Skeletal muscle cell (primary cell): ENCODE data around the gene EPHB2.

ENCODE experiments used
- DNase-seq: peaks from one replicate; pipeline ENCODE4 v3.0.0-alpha.2; 2010; ENCODE audit warnings: low read depth
- H3K4me3 ChIP-seq: 2 replicates; pipeline ENCODE4 v1.5.1; 2011; ENCODE audit warnings: low read depth, mild to moderate bottlenecking, control low read depth, low read length, moderate library complexity

EPHB2 gene

DNA sequence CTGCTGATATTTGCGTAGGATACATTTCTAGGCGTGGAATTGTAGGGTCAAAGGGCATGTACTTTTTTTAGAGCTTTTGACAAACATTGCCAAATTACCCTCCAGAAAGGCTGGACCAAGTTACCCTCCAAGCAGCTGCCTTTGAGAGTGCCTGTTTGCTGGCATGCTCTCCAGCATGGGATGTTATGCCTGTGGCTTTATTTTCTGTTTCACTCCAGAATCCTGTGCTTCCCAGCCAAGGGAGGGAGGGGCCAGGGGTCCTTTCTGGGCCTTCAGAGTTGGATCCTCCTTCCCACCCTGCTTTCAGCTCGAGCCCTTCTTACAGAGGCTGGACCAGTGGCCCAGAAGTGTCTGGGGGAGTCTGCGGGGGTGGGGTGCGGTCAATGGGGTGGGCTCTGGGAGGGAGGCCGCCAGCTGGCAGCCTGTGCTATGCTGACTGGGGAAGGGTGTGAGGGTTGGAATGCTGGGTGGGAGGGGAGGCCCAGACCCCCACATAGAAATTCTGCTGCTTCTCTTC is 81.2 kb downstream of the EPHB2 start:
- H3K4me3 ChIP-seq: no peak overlapping the region
- DNase-seq: no peak

- no peak for DNase-seq
- no peak overlapping the region for H3K4me3 ChIP-seq
Observed at GRCh38 chr1:22792396-22793160, 81.9 kb downstream of the EPHB2 start.

DNA sequence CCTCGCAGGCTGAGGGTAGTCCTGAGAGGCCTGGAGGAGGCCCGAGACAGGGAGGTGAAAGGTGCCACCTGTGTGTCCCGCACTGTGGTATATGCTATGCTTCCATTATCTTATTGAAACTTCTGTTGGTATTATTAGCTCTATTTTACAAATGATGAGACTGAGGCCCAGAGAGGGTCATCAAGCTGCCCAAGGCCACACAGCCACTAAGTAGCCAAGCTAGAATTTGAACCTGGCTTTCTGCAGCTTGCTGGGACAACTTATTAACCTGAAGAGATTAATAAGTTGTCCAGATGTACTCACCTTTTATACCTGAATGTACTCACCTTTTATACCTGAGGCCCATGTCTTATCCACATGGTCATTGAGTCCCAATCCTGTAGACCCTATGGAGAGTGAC is 83.0 kb downstream of the EPHB2 start:
- no peak overlapping the region for H3K4me3 ChIP-seq
- no peak for DNase-seq

DNA sequence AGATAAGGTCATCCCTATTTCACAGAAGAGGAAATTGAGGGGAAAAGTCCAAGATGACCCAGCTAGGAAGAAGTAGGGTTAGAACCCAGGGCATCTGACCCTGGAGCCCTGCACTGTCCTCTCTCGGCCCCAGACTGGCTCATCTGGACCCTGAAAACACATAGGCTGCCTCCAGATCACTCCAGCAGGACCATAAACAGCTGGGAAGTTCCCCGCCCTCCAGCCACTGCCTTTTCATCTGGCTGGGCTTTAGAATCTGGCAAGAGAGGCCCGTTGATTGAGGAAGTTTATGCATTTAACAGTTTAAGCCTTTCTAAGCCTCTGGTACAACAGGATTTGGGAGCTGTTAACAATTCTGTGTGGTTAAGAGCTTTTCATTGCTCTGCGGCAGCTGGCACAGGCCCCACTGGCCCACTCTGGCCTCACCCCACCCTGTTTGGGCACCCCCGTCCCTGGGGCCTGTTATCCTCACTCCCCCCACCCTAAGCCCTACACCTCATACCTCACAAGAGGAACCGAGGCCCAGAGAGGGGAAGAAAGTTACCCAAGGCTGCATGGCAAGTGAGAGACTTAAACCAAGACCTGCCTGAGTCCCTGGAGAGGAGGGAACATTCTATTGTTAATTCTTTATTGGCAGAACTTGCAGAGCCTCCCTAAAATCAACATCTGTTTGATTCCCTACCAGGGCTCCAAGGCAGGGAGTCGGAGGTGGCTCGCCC is 84.2 kb downstream of the EPHB2 start:
- no peak for DNase-seq
- no peak overlapping the region for H3K4me3 ChIP-seq

DNA sequence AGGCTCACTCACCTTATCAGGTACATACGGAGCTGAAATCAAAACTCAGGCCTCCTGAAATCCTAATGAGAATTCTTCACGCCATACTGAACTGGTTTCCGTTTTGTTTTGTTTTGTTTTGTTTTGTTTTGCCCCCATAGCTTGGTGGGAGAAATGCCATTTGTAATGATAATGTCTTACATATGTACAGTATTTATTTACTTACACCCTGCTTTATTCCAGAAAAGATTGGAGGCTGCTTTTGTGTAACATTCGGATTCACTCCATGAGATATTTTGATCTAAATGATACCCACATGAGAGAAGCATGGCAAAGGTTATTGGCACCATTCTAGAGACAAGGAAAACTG is 84.7 kb downstream of the EPHB2 start:
- H3K4me3 ChIP-seq: no peak overlapping the region
- DNase-seq: no peak

DNA sequence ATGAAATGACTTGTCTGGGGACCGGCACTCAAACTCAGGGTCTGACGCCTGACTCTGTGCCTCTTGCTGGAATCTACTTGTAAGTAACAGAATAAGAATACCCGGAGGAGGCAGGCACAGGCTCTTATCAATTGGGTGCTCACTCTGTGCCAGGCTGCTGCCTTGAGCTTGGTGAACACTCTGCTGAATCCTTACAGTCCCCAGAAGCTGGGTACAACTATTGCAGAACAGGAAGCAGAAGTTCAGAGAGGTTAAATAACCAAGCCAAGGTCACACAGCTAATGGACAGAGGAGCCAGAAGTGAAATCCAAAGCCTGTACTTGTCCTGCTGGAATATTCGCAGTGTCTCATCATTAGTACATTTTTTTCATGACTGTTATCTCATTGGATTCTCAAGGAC is 86.0 kb downstream of the EPHB2 start:
- no peak overlapping the region for H3K4me3 ChIP-seq
- DNase-seq: no peak

GRCh38 chr1:22798083-22798482 is 87.4 kb downstream of the EPHB2 start:
- DNase-seq: no peak
- no peak overlapping the region for H3K4me3 ChIP-seq

DNA sequence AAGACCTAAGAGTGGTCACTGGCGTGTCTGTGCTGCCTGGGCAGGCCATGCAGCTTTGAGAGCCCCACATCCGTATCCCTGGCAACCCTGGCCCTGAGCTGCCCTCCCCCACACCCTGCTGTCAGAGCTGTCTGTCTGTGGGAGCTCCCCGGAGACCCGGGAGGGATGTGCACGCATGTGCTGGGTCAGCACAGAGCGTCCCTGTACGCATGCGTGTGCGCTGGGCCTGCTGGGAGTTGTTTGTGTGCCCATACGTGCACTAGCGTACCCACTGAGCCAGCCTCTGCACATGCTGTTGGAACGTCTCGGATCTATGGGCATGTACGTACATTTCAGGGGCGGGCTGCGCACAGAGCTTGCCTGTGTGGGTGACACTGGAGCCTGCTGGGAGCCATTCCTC is 89.3 kb downstream of the EPHB2 start:
- H3K4me3 ChIP-seq: no peak overlapping the region
- DNase-seq: no peak

DNA sequence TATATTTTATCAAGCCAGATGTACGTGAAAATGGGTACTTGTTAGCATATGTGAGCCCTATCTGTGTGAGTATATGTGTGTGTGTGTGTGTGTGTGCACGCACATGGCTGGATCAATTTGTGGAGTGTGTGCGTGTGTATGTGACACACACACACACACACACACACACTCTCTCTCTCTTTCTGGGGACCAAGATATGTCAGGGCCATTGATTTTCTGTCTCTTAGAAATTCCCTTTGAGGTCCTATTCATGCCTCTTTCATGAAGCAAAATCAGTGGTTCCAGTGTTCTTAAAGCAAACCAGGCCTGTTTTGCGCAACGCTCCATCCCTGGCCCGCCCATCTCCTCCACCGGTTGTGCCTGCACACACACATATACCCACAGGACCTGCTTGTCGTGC is 90.0 kb downstream of the EPHB2 start:
- no peak overlapping the region for H3K4me3 ChIP-seq

DNA sequence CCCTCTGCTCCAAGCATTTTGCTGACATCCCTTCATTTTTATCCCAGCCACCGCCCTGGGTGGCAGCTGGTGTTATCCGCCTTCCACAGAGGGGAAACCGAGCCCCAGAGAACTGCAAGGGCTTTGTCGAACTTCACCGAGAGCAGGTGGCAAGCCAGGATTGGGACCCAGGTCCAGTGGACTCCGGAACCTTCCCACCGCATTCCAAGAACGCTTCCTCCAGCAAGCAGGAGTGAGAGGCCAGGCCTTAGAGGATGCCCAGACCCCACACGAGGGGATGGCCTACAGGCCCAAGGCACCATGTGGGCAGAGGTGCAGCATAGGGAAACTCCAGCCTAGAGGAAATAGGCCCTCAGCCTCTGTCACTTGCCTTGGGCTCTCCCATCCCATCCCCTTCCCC is 90.7 kb downstream of the EPHB2 start:
- no peak for DNase-seq
- H3K4me3 ChIP-seq: no peak overlapping the region

More for the DNA sequence above, 90.0 kb downstream of the EPHB2 start:
- DNase-seq: no peak

DNA sequence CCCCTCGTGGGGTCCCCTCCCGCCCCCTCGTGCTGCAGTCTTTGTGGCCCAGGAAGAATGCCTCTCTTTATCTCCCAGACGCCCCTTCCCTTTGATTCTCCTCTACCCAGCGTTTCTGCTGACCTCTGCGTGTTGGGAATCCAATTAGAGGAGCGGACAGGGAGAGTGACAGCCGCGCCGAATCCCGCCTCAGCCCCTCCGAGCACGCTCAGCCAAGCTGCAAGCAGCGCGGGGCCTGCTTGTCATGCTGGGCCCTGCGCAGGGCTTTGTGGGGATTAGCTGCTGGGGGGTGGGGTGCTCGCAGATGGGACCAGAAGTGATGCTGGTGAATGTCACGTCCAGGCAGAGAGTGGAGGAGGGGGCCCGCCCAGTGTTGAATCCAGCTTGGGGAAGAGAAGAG is 91.1 kb downstream of the EPHB2 start:
- no peak for DNase-seq
- H3K4me3 ChIP-seq: no peak overlapping the region

DNA sequence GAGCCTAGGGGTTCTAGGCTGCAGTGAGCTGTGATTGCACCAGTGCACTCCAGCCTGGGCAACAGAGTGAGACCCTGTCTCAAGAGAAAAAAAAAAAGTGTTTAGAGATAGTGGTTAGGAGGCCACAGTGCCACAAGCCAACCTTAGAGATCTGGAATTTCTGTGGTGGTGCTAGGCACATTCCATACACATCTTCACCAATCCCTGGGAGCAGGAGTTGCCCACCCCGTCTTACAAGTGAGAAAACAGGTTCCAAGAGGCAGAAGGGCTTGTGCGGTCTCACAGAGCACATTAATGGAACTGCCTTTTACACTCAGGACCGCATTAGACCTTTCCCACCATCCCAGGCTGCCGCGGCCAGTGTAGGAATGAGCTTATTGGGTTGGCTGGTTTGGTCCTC is 93.2 kb downstream of the EPHB2 start:
- no peak for DNase-seq
- H3K4me3 ChIP-seq: no peak overlapping the region

GRCh38 chr1:22804406-22804805 is 93.8 kb downstream of the EPHB2 start:
- no peak overlapping the region for H3K4me3 ChIP-seq
- DNase-seq: no peak

GRCh38 chr1:22804969-22805671 is 94.5 kb downstream of the EPHB2 start:
- no peak overlapping the region for H3K4me3 ChIP-seq
- no peak for DNase-seq

GRCh38 chr1:22805672-22806038 is 95.0 kb downstream of the EPHB2 start:
- H3K4me3 ChIP-seq: no peak overlapping the region
- no peak for DNase-seq

GRCh38 chr1:22806584-22806983 is 95.9 kb downstream of the EPHB2 start:
- no peak for DNase-seq
- H3K4me3 ChIP-seq: no peak overlapping the region

- H3K4me3 ChIP-seq: no peak overlapping the region
- DNase-seq: no peak
Observed at GRCh38 chr1:22807340-22807739, 96.7 kb downstream of the EPHB2 start.

DNA sequence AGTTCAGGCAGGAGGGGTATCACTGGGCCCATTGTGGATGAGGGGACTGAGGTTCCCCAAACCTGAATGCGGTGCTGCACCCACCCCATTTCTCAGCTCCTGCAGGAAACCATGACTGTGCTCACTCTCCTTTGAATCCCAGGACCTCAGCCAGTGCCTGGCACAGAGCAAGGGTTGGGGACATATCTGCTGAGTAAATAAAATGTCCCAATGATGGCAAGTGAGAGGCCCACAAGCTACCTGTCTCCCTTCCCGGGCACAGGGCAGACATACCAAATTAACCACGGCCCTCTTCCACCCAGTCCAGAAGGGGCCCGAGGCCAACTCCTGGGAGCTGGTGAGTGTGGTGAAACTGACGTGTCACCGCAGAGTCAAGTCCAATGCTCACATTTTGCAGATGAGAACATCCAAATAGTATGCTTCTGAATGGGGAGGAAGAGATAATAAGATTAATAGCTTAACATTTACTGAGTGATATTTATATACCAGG is 97.6 kb downstream of the EPHB2 start:
- H3K4me3 ChIP-seq: no peak overlapping the region
- peak; percentile 54 for DNase-seq

GRCh38 chr1:22808676-22809483 is 98.2 kb downstream of the EPHB2 start:
- no peak overlapping the region for H3K4me3 ChIP-seq
- DNase-seq: peak; percentile 81

DNA sequence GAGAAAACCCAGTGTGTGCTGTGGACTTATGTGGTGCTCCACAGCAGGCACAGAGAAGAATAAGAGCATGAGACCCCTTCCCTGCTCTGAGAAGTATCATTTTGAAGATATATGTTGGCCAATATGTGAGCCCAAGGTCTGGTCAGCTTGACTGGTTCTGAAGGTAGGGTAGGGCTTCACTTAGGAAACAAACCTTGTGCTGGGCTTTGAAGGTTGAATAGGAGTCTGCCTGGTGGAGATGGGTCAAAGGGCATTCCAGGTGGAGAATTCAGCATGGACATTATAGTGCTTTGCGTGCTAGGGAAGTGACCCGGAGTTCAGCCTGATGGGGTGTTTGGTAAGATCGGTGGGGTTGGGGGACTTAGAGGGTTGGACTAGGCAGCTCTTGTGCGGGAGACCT is 99.1 kb downstream of the EPHB2 start:
- DNase-seq: no peak
- no peak overlapping the region for H3K4me3 ChIP-seq
